ENCODE results near the gene MAP7. TPM values are rescaled to one million over a fixed set of nuclear protein-coding genes. Genes with fewer than 3 reads are reported as not detected.

MAP7 gene
- polyA plus RNA-seq, 2 of the 4 experiments (the other 2 are of a cell fraction) = 60.6 to 64.5 TPM

GRCh38 chr6:136564180-136564579 is 14.0 kb upstream of the MAP7 start:
- ChIA-PET CTCF (interaction anchor here (1.5 to 2.2 kb wide), 3 partner anchors 9 to 18 kb away, joined by 3 to 7 read pairs (median 7); partner anchors contain the start of gene MAP7), POLR2A (no interaction called here)
- Histone ChIP-seq H3K4me3 (no peak overlapping the region), H3K9me3 (no peaks in the 10 kb centered on the region), H3K4me2 (no peak overlapping the region), H3K4me1 (0 out of 3 replicates have a peak, but pooled peaks cover 4% of the 10 kb centered on the region), H3K27ac (no peak overlapping the region; a peak in 1 of 6 replicates)
- no peak for ATAC-seq
- 16% methylated on average over 1 of the region's 1 CpG for WGBS (ENCODE audit: missing lambda C conversion rate)
- TF ChIP-seq TP53 (CRISPR knock-in tag; IDR thresholded peaks at IDR 0.05) (no peak), EHF (CRISPR knock-in tag; IDR thresholded peaks at IDR 0.05) (no peak), CBX8 (IDR thresholded peaks at IDR 0.05) (no peak)
- no peak for DNase-seq (ENCODE audit: low read depth in 1 of 2, low spot score in 1 of 2)
- FAIRE-seq = no peak

- no peak for DNase-seq (ENCODE audit: low read depth in 1 of 2, low spot score in 1 of 2)
These were observed 13.3 kb upstream of the MAP7 start for GRCh38 chr6:136563386-136564152.

More at GRCh38 chr6:136563386-136564152, 13.3 kb upstream of the MAP7 start:
- ATAC-seq (no peak), FAIRE-seq (no peak)
- TF ChIP-seq REST (IDR thresholded peaks at IDR 0.05) (no peak), GATA3 (IDR thresholded peaks at IDR 0.05; ENCODE audit: borderline replicate concordance) (no peak), HOXB13 (CRISPR knock-in tag; IDR thresholded peaks at IDR 0.05; ENCODE audit: low read depth) (no peak), TFCP2L1 (CRISPR knock-in tag; IDR thresholded peaks at IDR 0.05) (no peak), RFX5 (IDR thresholded peaks at IDR 0.05) (no peak), CHD4 (IDR thresholded peaks at IDR 0.05; ENCODE audit: borderline replicate concordance) (no peak), HOXB5 (CRISPR knock-in tag; IDR thresholded peaks at IDR 0.05) (no peak), ATOH8 (CRISPR knock-in tag; IDR thresholded peaks at IDR 0.05; ENCODE audit: low read depth) (no peak), HES2 (IDR thresholded peaks at IDR 0.05) (no peak), JUN (IDR thresholded peaks at IDR 0.05) (no peak), ZSCAN20 (CRISPR knock-in tag; IDR thresholded peaks at IDR 0.05) (no peak), CBX8 (IDR thresholded peaks at IDR 0.05) (no peak), CBX2 (IDR thresholded peaks at IDR 0.05; ENCODE audit: borderline replicate concordance, low read depth) (no peak), MAX (IDR thresholded peaks at IDR 0.05) (no peak), HOXA7 (CRISPR knock-in tag; IDR thresholded peaks at IDR 0.05) (no peak), HEYL (CRISPR knock-in tag; IDR thresholded peaks at IDR 0.05) (no peak), EHMT2 (IDR thresholded peaks at IDR 0.05; ENCODE audit: low read depth) (no peak), CEBPB (IDR thresholded peaks at IDR 0.05) (no peak)
- Histone ChIP-seq H3K4me3 (no peak overlapping the region), H3K27ac (no peak overlapping the region; a peak in 1 of 6 replicates), H3K9me3 (no peaks in the 10 kb centered on the region), H3K4me2 (no peak overlapping the region), H3K4me1 (0 out of 3 replicates have a peak, but pooled peaks cover 4% of the 10 kb centered on the region)
- ChIA-PET CTCF (interaction anchor here (1.5 to 1.7 kb wide), 4 partner anchors 8 to 13 kb away, joined by 3 to 7 read pairs (median 4); partner anchors contain the start of gene MAP7), POLR2A (no interaction called here)
- 80% methylated on average over 6 of the region's 6 CpGs for WGBS (ENCODE audit: missing lambda C conversion rate)
